ENCODE data around the gene TBL1Y.
"Not testable (repeated sequence)": the region's sequence is repeated elsewhere in the genome, so short reads cannot be mapped to it uniquely, and the experiment has no call there.

The TBL1Y gene

GRCh38 chrY:7078725-7079124 lies 168.2 kb downstream of the TBL1Y start:
- no peak for DNase-seq (ENCODE audit: low read depth in 1 of 2, low spot score in 1 of 2)

GRCh38 chrY:7080548-7080947 lies 170.1 kb downstream of the TBL1Y start:
- DNase-seq (ENCODE audit: low read depth in 1 of 2, low spot score in 1 of 2) = not testable (repeated sequence)

GRCh38 chrY:7085606-7086005 lies 175.1 kb downstream of the TBL1Y start:
- DNase-seq (ENCODE audit: low read depth in 1 of 2, low spot score in 1 of 2) = peak in 1 of 2 donors; percentile 55

GRCh38 chrY:7092836-7093235 lies 182.3 kb downstream of the TBL1Y start:
- no peak for DNase-seq (ENCODE audit: low read depth in 1 of 2, low spot score in 1 of 2)

- no peak for DNase-seq (ENCODE audit: low read depth in 1 of 2, low spot score in 1 of 2)
Observed at GRCh38 chrY:7094365-7094764, 183.9 kb downstream of the TBL1Y start.

GRCh38 chrY:7097021-7097420 lies 186.5 kb downstream of the TBL1Y start:
- no peak for DNase-seq (ENCODE audit: low read depth in 1 of 2, low spot score in 1 of 2)

GRCh38 chrY:7099742-7100141 lies 189.2 kb downstream of the TBL1Y start:
- DNase-seq (ENCODE audit: low read depth in 1 of 2, low spot score in 1 of 2) = no peak

- DNase-seq (ENCODE audit: low read depth in 1 of 2, low spot score in 1 of 2) = no peak
Observed at GRCh38 chrY:7102680-7103079, 192.2 kb downstream of the TBL1Y start.

GRCh38 chrY:7107179-7107578 lies 196.7 kb downstream of the TBL1Y start:
- no peak for DNase-seq (ENCODE audit: low read depth in 1 of 2, low spot score in 1 of 2)

GRCh38 chrY:7110086-7110485 lies 199.6 kb downstream of the TBL1Y start:
- DNase-seq (ENCODE audit: low read depth in 1 of 2, low spot score in 1 of 2) = no peak

- no peak for DNase-seq (ENCODE audit: low read depth in 1 of 2, low spot score in 1 of 2)
Observed at GRCh38 chrY:7115871-7116270, 205.4 kb downstream of the TBL1Y start.

GRCh38 chrY:7122202-7122601 lies 211.7 kb downstream of the TBL1Y start:
- DNase-seq (ENCODE audit: low read depth in 1 of 2, low spot score in 1 of 2) = no peak

- DNase-seq (ENCODE audit: low read depth in 1 of 2, low spot score in 1 of 2) = no peak
Observed at GRCh38 chrY:7125136-7126056, 214.9 kb downstream of the TBL1Y start.

GRCh38 chrY:7128211-7128610 lies 217.7 kb downstream of the TBL1Y start:
- no peak for DNase-seq (ENCODE audit: low read depth in 1 of 2, low spot score in 1 of 2)
